Measurements from ENCODE around the gene OR56A3. TPM values are rescaled to one million over a fixed set of nuclear protein-coding genes. Genes with fewer than 3 reads are reported as not detected.

OR56A3 gene, protein sequence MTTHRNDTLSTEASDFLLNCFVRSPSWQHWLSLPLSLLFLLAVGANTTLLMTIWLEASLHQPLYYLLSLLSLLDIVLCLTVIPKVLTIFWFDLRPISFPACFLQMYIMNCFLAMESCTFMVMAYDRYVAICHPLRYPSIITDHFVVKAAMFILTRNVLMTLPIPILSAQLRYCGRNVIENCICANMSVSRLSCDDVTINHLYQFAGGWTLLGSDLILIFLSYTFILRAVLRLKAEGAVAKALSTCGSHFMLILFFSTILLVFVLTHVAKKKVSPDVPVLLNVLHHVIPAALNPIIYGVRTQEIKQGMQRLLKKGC
- not detected in 5 replicates for total RNA-seq (2022; extraction: Qiagen RNA extraction)

GRCh38 chr11:5941951-5942350 is at the start of gene OR56A3:
Gene OR56A3, plus strand, starts transcription at chr11:5942251. Its CDS starts 5,096 bp downstream, at chr11:5947347.

DNA sequence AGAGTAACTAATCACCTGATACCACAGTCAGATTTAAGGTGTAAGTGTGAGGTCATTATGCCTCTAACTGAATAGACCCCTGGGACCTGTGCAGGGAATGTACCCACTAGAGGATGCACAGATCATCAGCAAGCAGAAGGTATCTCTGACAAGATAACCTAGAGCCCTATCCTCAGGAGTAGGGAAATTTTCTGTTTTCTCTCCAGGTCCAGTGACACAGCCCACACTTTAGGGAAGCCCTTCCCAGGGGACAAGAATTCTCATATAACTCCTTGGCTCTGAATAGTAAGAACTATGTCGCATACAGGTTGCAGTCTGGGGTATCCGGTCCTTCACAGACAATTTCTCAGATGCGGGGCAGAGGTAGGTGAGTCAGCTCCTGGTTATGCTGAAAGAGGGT is 49.1 kb upstream of the OR56A3 start, which contains the start of gene OR52E5:
TSS of gene OR52E5 (plus strand) at position 301 of the 400 bp plus-strand sequence. CDS start 7,569 bp downstream, outside the sequence.

GRCh38 chr11:5968394-5968793 is 26.3 kb downstream of the OR56A3 start, which contains the start of gene OR56A5:
Gene OR56A5, minus strand, starts transcription at chr11:5968494. Its CDS starts 0 bp downstream, at chr11:5968494.

DNA sequence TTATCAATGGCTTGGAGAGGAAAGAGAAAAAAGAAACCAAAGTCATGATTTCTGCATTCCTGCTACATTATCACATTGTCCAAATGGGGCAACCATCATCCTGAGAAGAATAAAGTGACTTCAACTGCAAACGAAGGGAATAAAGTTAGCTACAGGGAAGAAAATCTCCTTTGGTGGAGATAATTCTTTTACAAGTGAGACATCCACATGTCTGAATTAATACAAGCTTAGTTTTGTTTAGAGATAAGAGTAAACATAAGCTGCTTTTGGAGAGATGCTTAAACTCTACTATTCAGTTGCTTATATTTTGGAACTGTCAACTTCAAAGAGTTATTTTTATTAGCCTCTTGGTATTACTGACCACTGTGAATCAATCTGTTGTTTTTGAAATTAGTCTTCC is 44.8 kb downstream of the OR56A3 start, which contains the start of gene OR52L1:
TSS of gene OR52L1 (minus strand) at position 101 of the 400 bp plus-strand sequence. CDS start at position 46, 55 bp downstream.

Other genes with a start within 250 kb of the OR56A3 start
- gene OR56B1, start 205.8 kb upstream of the OR56A3 start, total RNA-seq (2022; extraction: Qiagen RNA extraction) = not detected in 5 replicates
- not detected in 5 replicates for gene OR52N4, start 188.0 kb upstream of the OR56A3 start, total RNA-seq (2022; extraction: Qiagen RNA extraction)
- gene OR52N5, start 158.9 kb upstream of the OR56A3 start, total RNA-seq (2022; extraction: Qiagen RNA extraction) = not detected in 5 replicates
- not detected in 5 replicates for gene OR52N1, start 151.0 kb upstream of the OR56A3 start, total RNA-seq (2022; extraction: Qiagen RNA extraction)
- not detected in 5 replicates for gene OR52N2, start 133.3 kb upstream of the OR56A3 start, total RNA-seq (2022; extraction: Qiagen RNA extraction)
- gene OR52E6, start 100.4 kb upstream of the OR56A3 start, total RNA-seq (2022; extraction: Qiagen RNA extraction) = not detected in 5 replicates
- not detected in 5 replicates for gene OR52E8, start 84.6 kb upstream of the OR56A3 start, total RNA-seq (2022; extraction: Qiagen RNA extraction)
- not detected in 5 replicates for gene OR52E4, start 61.6 kb upstream of the OR56A3 start, total RNA-seq (2022; extraction: Qiagen RNA extraction)
- not detected in 5 replicates for gene OR52E5, start 49.0 kb upstream of the OR56A3 start, total RNA-seq (2022; extraction: Qiagen RNA extraction)
- not detected in 5 replicates for gene OR56A5, start 26.2 kb downstream of the OR56A3 start, total RNA-seq (2022; extraction: Qiagen RNA extraction)
- not detected in 5 replicates for gene OR52L1, start 44.7 kb downstream of the OR56A3 start, total RNA-seq (2022; extraction: Qiagen RNA extraction)
- not detected in 5 replicates for gene OR56A4, start 64.7 kb downstream of the OR56A3 start, total RNA-seq (2022; extraction: Qiagen RNA extraction)
- gene OR56A1, start 88.5 kb downstream of the OR56A3 start, total RNA-seq (2022; extraction: Qiagen RNA extraction) = not detected in 5 replicates
- not detected in 5 replicates for gene OR56B4, start 165.4 kb downstream of the OR56A3 start, total RNA-seq (2022; extraction: Qiagen RNA extraction)
- gene OR52B2, start 228.1 kb downstream of the OR56A3 start, total RNA-seq (2022; extraction: Qiagen RNA extraction) = not detected in 5 replicates

Measured in A549 treated with dexamethasone at 1 μM for 4 hours (cell line).